Measurements from ENCODE around the gene OTP. TPM values are rescaled to one million over a fixed set of nuclear protein-coding genes. Genes with fewer than 3 reads are reported as not detected.

The OTP gene
- polyA plus RNA-seq, 2 of the 4 experiments (the other 2 are of a cell fraction): 0.01 to 0.03 TPM

GRCh38 chr5:77633709-77634108, 4.8 kb downstream of the OTP start (continued):
- TF ChIP-seq HMGXB4 (CRISPR knock-in tag; IDR thresholded peaks at IDR 0.05; ENCODE audit: borderline replicate concordance) (no peak), KDM5A (IDR thresholded peaks at IDR 0.05) (no peak), FOXS1 (CRISPR knock-in tag; IDR thresholded peaks at IDR 0.05) (no peak)

DNA sequence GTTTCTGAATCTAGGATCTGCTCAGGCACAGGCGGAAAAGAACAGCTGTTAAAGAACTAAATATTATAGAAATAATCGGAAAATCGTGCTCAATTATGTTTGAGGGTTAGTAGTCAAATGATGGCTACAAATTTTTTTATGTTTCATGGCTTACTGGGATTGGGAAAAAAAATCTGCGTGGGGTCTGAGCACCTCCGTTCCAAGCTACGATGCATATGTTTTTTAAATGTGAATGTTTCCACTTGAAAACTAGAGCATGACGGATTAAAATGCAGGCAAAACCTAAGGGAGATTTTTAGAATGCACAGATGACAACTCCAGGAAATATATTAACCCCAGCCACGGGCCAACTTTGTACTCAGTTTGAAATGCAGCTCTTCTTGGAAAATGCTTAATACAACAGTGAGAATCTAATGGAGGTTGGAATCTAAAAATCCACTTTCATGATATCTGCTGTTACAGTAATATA, 5.3 kb downstream of the OTP start:
- ATAC-seq (no peak), DNase-seq (ENCODE audit: low read depth in 1 of 2, low spot score in 1 of 2) (no peak), FAIRE-seq (no peak)
- POLR2A ChIA-PET: no interaction called here
- Histone ChIP-seq H3K4me3 (no peak overlapping the region), H3K9me3 (no peaks in the 10 kb centered on the region), H3K4me1 (peaks cover 8% of the 10 kb centered on the region; the same call in 2 of the 3 replicates), H3K4me2 (no peak overlapping the region), H3K27ac (no peak overlapping the region)
- WGBS (ENCODE audit: missing lambda C conversion rate): 50% methylated on average over 8 of the region's 8 CpGs
- TF ChIP-seq, protein P1, sequence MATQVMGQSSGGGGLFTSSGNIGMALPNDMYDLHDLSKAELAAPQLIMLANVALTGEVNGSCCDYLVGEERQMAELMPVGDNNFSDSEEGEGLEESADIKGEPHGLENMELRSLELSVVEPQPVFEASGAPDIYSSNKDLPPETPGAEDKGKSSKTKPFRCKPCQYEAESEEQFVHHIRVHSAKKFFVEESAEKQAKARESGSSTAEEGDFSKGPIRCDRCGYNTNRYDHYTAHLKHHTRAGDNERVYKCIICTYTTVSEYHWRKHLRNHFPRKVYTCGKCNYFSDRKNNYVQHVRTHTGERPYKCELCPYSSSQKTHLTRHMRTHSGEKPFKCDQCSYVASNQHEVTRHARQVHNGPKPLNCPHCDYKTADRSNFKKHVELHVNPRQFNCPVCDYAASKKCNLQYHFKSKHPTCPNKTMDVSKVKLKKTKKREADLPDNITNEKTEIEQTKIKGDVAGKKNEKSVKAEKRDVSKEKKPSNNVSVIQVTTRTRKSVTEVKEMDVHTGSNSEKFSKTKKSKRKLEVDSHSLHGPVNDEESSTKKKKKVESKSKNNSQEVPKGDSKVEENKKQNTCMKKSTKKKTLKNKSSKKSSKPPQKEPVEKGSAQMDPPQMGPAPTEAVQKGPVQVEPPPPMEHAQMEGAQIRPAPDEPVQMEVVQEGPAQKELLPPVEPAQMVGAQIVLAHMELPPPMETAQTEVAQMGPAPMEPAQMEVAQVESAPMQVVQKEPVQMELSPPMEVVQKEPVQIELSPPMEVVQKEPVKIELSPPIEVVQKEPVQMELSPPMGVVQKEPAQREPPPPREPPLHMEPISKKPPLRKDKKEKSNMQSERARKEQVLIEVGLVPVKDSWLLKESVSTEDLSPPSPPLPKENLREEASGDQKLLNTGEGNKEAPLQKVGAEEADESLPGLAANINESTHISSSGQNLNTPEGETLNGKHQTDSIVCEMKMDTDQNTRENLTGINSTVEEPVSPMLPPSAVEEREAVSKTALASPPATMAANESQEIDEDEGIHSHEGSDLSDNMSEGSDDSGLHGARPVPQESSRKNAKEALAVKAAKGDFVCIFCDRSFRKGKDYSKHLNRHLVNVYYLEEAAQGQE (IDR thresholded peaks at IDR 0.05): no peak
- TF ChIP-seq, protein P2, sequence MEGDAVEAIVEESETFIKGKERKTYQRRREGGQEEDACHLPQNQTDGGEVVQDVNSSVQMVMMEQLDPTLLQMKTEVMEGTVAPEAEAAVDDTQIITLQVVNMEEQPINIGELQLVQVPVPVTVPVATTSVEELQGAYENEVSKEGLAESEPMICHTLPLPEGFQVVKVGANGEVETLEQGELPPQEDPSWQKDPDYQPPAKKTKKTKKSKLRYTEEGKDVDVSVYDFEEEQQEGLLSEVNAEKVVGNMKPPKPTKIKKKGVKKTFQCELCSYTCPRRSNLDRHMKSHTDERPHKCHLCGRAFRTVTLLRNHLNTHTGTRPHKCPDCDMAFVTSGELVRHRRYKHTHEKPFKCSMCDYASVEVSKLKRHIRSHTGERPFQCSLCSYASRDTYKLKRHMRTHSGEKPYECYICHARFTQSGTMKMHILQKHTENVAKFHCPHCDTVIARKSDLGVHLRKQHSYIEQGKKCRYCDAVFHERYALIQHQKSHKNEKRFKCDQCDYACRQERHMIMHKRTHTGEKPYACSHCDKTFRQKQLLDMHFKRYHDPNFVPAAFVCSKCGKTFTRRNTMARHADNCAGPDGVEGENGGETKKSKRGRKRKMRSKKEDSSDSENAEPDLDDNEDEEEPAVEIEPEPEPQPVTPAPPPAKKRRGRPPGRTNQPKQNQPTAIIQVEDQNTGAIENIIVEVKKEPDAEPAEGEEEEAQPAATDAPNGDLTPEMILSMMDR (IDR thresholded peaks at IDR 0.05): no peak
- CTCF ChIA-PET: no interaction called here

- WGBS (ENCODE audit: missing lambda C conversion rate): 76% methylated on average over 33 of the region's 33 CpGs
- ATAC-seq: no peak
- DNase-seq (ENCODE audit: low read depth in 1 of 2, low spot score in 1 of 2): no peak
- Histone ChIP-seq H3K4me2 (no peak overlapping the region), H3K27ac (no peak overlapping the region), H3K4me3 (no peak overlapping the region), H3K9me3 (no peaks in the 10 kb centered on the region), H3K4me1 (peaks cover 6% of the 10 kb centered on the region; the same call in 2 of the 3 replicates)
- CTCF ChIA-PET: no interaction called here
- TF ChIP-seq CHD4 (IDR thresholded peaks at IDR 0.05; ENCODE audit: borderline replicate concordance): no peak
- TF ChIP-seq MYC (IDR thresholded peaks at IDR 0.05; ENCODE audit: borderline replicate concordance, low read length): no peak
- TF ChIP-seq MAZ (IDR thresholded peaks at IDR 0.05; ENCODE audit: borderline replicate concordance, low read depth, low read length): no peak
- no peak for TF ChIP-seq RFX5 (IDR thresholded peaks at IDR 0.05)
- TF ChIP-seq CBX8 (IDR thresholded peaks at IDR 0.05): no peak
- TF ChIP-seq GATA3 (IDR thresholded peaks at IDR 0.05; ENCODE audit: borderline replicate concordance): no peak
- POLR2A ChIA-PET: no interaction called here
- FAIRE-seq: no peak
Observed at GRCh38 chr5:77632526-77633206, 5.8 kb downstream of the OTP start.

All from A549 (cell line).